Ovary (tissue), 9 donors: Measurements from ENCODE around the gene KBTBD13. TPM values are rescaled to one million over a fixed set of nuclear protein-coding genes. Genes with fewer than 3 reads are reported as not detected.

Experiments
- DNase-seq, 5 donors: peaks; one replicate each; pipeline ENCODE4 v3.0.0-alpha.2; 2019 to 2020
- H3K27ac ChIP-seq, 2 donors: fragments of 200-600 bp; one replicate each; pipeline versions ENCODE4 v1.5.1 to v1.8.0; 2019 to 2022
- H3K27me3 ChIP-seq: fragments of 200-600 bp; one replicate; pipeline ENCODE4 v1.8.0; 2022
- H3K36me3 ChIP-seq: fragments of 200-600 bp; sonication (generic); one replicate; pipeline ENCODE4 v1.5.1; 2019
- H3K4me1 ChIP-seq: one replicate; pipeline ENCODE4 v1.8.1; 2013; ENCODE audit warnings: mild to moderate bottlenecking, moderate library complexity; ENCODE audit not compliant: insufficient read depth
- H3K4me3 ChIP-seq: fragments of 200-600 bp; sonication (generic); one replicate; pipeline ENCODE4 v1.5.1; 2017
- H3K9me3 ChIP-seq, 2 donors: fragments of 200-600 bp in 1 of 2; sonication (generic) in 1 of 2; one replicate each; pipeline versions ENCODE4 v1.5.1 to v1.8.1; 2013 to 2019; ENCODE audit warnings: mild to moderate bottlenecking in 1 of 2, moderate library complexity in 1 of 2
- EP300 ChIP-seq: sonication (generic); formaldehyde crosslinking; IDR thresholded peaks from one replicate; pipeline ENCODE4 v1.6.1; 2017; ENCODE audit warnings: antibody characterized with exemption
- POLR2A ChIP-seq: fragments of 450-650 bp; IDR thresholded peaks from one replicate; pipeline ENCODE4 v1.6.1; 2017; ENCODE audit warnings: antibody characterized with exemption, mild to moderate bottlenecking, moderate library complexity
- WGBS, 3 donors: extraction: QIAGEN DNeasy Blood & Tissue Kit in 1 of 3; methylation state at CpG; one replicate each; pipeline versions ENCODE4 v1.1.5 to v1.1.7; 2013 to 2017; 5-methylcytosine and 5-hydroxymethylcytosine counted together
- intact Hi-C, 4 donors: fragments of 100-400 bp; cut with DNase I; formaldehyde crosslinking; loops; one replicate each; pipeline versions ENCODE4 v1.11.0 to v1.15.1; 2022 to 2023
- polyA plus RNA-seq, 2 donors: library from polyadenylated mRNA; stranded (reverse); fragments of 200-250 nt in 1 of 2; fragments of 350-450 nt in 1 of 2; fragmentation: Illumina TruSeq in 1 of 2; extraction: RNeasy Lipid Tissue Mini Kit (QIAGEN cat#74804) in 1 of 2; gene quantifications; one replicate each; pipeline ENCODE4 v1.2.3, GENCODE V29; 2013 to 2014
- total RNA-seq, 7 donors: library from RNA; depleted of rRNA in 2 of 7; stranded (reverse); fragments of >200 nt in 2 of 7; fragmentation: NEBNext Ultra II Directional in 3 of 7; extraction: Animal tissue kit (Norgen Biotek cat#: 25700) in 3 of 7; gene quantifications; one replicate each; pipeline versions ENCODE4 v1.1.0 to v1.2.4, GENCODE V29; 2016 to 2023
- TF ChIP-seq, protein P1 (sequence below), 3 donors: fragments of 450-650 bp in 2 of 3; fragments of 200-600 bp in 1 of 3; IDR thresholded peaks; one replicate each; pipeline versions ENCODE4 v1.5.1 to v1.8.0; 2016 to 2022; ENCODE audit warnings: antibody characterized with exemption in 3 of 3, mild to moderate bottlenecking in 1 of 3
- donor health status: DM: no; HTN: no; CAD: no; lungs with moderate emphysema.
- donor health status: DM: no; HTN: no; CAD: no.
- donor health status: Bipolar disorder and iron deficiency.
- donor health status: DM: yes; HTN: yes; CAD: no.
- donor health status: DM: no; HTN: no; CAD: no.
- donor health status: DM: yes; HTN: yes; CAD: no.

KBTBD13 gene
- total and polyA plus RNA-seq, 9 donors, result 0.07 to 0.28 (median 0.09) TPM; not detected in 3

DNA sequence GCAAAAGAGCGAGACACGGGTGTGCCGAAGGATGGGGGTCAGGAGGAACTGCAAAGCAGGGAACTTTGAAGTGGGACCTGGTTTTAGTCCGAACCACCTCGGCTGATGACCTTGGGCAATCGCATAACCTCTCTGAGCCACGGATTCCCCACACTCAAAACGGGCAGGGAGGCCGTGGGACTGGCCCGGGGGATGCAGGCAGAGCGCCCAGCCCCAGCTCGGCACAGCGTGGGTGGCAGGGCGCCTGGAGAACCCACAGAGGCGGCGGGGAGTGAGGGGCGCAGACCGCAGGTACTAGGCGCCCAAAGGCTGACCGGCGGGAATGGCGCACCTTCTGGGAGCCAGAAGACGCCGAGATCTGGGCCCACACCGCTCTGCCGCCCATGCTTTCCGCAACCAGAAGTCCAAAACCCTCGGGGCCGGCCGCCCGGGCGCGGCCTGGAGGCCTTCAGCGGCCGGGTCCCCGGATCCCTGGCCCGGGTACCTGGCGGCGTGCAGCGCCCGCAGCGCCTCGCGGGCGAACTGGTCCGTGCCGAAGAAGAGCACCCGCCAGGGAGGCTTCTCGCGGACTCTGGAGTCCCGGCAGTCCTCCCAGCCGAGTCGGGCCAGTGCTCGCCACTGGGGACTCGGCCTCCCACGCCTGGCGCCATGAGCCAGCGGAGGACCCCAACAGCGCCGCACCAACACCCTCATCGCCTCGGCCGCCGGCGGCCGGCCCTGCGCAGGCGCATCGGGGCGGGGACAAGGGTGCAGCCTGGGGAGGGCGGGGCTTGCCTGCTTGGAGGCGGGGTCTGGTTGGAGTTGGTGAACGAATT is 47.4 kb upstream of the KBTBD13 start, which contains the start of gene MTFMT:
Gene MTFMT (minus strand): TSS at position 719 of the 815 bp plus-strand sequence. CDS start 26 bp downstream, at position 693.
- DNase-seq, result peak; percentile 93 to 97 (median 96)
- H3K4me3 ChIP-seq, result peak within 1 kb of the TSS; percentile 83
- TF ChIP-seq, protein P1, sequence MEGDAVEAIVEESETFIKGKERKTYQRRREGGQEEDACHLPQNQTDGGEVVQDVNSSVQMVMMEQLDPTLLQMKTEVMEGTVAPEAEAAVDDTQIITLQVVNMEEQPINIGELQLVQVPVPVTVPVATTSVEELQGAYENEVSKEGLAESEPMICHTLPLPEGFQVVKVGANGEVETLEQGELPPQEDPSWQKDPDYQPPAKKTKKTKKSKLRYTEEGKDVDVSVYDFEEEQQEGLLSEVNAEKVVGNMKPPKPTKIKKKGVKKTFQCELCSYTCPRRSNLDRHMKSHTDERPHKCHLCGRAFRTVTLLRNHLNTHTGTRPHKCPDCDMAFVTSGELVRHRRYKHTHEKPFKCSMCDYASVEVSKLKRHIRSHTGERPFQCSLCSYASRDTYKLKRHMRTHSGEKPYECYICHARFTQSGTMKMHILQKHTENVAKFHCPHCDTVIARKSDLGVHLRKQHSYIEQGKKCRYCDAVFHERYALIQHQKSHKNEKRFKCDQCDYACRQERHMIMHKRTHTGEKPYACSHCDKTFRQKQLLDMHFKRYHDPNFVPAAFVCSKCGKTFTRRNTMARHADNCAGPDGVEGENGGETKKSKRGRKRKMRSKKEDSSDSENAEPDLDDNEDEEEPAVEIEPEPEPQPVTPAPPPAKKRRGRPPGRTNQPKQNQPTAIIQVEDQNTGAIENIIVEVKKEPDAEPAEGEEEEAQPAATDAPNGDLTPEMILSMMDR (IDR thresholded peaks at IDR 0.05), result peak in 1 of 3 donors; percentile 14
- peak; percentile 91 for TF ChIP-seq POLR2A
- no peak for TF ChIP-seq EP300
- H3K27me3 ChIP-seq, result no peaks in the 10 kb centered on the region
- no peaks in the 10 kb centered on the region for H3K9me3 ChIP-seq
- intact Hi-C loops, result no loop called here
- peak within 1 kb of the TSS; percentile 33 to 52 for H3K27ac ChIP-seq
- H3K36me3 ChIP-seq, result no peaks in the 10 kb centered on the region
- H3K4me1 ChIP-seq, result peaks cover 5% of the 10 kb centered on the region
- WGBS, 3 donors, result 1% methylated on average over 42 to 73 of the region's 73 CpGs

DNA sequence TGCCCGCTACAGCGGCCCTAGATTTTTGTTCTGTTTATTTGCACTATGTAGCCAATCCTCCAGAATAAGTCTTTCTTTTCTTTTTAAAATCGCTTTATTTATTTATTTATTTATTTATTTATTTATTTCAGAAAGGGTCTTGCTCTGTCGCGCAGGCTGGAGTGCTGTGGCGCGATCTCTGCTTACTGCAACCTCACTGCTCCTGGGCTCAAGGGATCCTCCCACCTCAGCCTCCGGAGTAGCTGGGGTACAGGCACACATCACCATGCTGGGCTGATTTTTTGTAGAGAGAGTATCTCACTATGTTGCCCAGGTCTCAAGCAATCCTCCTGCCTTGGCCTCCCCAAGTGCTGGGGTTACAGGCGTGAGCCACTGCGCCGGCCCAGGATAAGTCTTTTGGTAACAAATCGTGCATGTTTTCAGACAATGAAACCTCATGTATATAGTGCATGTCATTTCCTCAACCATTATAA is 46.8 kb upstream of the KBTBD13 start:
- Histone ChIP-seq H3K4me3 (peak overlapping the region; percentile 83), H3K27me3 (no peaks in the 10 kb centered on the region), H3K4me1 (peaks cover 5% of the 10 kb centered on the region), H3K36me3 (no peaks in the 10 kb centered on the region), H3K27ac (no peak overlapping the region), H3K9me3 (no peaks in the 10 kb centered on the region)
- TF ChIP-seq POLR2A (no peak), EP300 (no peak)
- TF ChIP-seq, protein P1 (IDR thresholded peaks at IDR 0.05), result no peak
- no peak for DNase-seq
- 56 to 67% (median 56%) methylated on average over 12 of the region's 12 CpGs for WGBS, 3 donors
- intact Hi-C loops, result loop anchor here (5.0 to 10.0 kb wide), 3 partner anchors 55 to 295 kb away; no protein-coding TSS in a partner anchor

DNA sequence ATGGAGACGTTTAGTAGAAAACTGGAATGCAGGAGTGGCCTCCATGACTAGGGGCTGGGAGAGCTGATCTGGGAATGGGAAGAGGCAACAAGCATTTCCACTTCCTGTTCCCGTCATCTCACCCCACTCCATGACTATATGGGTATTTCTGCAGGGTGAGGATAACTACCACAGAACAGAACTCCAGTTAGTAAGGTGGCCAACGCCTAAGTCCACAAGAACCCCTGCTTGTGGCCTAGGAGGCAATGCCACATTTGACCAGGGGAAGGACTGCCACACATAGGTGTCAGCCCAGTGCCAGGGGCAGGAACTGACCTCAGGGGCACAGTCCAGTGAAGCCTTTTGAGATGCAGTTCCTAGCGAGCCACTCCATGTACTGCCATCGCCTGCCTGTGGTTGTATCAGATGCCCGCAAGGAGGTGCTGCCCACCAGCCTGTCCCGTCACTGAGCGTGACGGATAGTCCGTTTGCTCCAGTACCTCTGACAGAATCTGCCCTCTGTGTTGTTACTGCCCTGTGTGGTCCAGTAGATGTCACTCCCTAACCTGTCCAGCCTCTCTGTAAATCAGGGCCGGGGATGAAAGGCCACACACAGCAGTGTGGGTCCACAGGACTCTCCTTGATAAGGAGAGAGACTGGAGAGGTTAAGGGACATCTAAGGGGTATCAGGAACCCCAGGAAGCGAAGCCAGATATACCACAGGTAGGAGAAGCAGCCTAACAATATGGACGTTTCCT is 43.6 kb upstream of the KBTBD13 start:
- 37 to 42% (median 38%) methylated on average over 13 of the region's 13 CpGs for WGBS, 3 donors
- Histone ChIP-seq H3K4me3 (no peak overlapping the region), H3K36me3 (no peaks in the 10 kb centered on the region), H3K9me3 (no peaks in the 10 kb centered on the region), H3K27me3 (no peaks in the 10 kb centered on the region), H3K27ac (no peak overlapping the region), H3K4me1 (peaks cover 5% of the 10 kb centered on the region)
- intact Hi-C loops, result loop anchor here (5.0 to 10.0 kb wide), 3 partner anchors 52 to 298 kb away; no protein-coding TSS in a partner anchor
- TF ChIP-seq POLR2A, result no peak
- TF ChIP-seq, protein P1 (IDR thresholded peaks at IDR 0.05), result peak in 1 of 3 donors; percentile 18
- peak in 2 of 5 donors; percentile 43 to 57 for DNase-seq

DNA sequence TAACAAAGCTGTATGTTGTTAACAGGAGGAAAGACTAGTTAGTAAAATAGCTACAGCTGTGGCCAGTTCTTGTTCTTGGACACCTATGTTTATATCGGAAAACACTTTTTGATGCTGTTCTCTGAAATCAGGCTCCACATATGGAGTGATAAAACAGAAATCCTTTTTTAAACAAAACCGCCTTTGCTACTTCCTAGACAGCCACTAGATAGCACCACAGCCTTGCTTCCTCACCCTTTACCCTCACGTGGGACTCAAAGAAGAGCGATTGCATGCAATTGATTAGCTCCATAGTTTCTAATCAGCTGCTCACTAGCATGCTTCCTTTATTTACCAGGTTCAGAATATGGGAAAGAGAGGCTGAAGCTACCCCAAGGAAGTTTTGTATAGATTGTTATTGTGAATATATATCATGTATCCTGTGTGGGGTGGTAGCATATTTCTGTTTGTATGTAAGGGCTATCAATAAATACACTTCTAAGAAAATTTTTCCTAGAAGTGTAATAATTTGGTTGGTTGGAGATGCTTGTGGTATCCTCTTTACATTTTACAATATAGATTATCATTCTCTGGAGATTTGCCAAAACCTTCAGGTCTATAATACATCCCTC is 42.8 kb upstream of the KBTBD13 start:
- Histone ChIP-seq H3K27ac (no peak overlapping the region), H3K36me3 (no peaks in the 10 kb centered on the region), H3K9me3 (no peaks in the 10 kb centered on the region), H3K27me3 (no peaks in the 10 kb centered on the region), H3K4me3 (no peak overlapping the region), H3K4me1 (peaks cover 2% of the 10 kb centered on the region)
- 2 to 7% (median 3%) methylated on average over 4 of the region's 4 CpGs for WGBS, 3 donors
- no peak for DNase-seq
- TF ChIP-seq POLR2A (no peak), EP300 (no peak)
- TF ChIP-seq, protein P1 (IDR thresholded peaks at IDR 0.05), result peak in 2 of 3 donors; percentile 17 to 29
- intact Hi-C loops, result loop anchor here (5.0 to 10.0 kb wide), 3 partner anchors 51 to 299 kb away; no protein-coding TSS in a partner anchor
